MM.1S (cell line): ENCODE data around the gene NTN1.

Experiments
- EZH2 ChIP-seq: fragments of 300-600 bp; sonication (generic); optimal IDR thresholded peaks from 2 replicates; pipeline ENCODE3; 2017; ENCODE audit warnings: low read depth, mild to moderate bottlenecking, antibody characterized with exemption, low read length, mixed read lengths
- TF ChIP-seq, protein P1 (sequence below): fragments of 300-600 bp; sonication (generic); IDR thresholded peaks from 2 replicates; pipeline ENCODE4 v1.5.1; 2016; ENCODE audit warnings: antibody characterized with exemption, low read length, mixed read lengths

GRCh38 chr17:9206741-9207332 is 185.5 kb downstream of the NTN1 start:
- TF ChIP-seq, protein P1, sequence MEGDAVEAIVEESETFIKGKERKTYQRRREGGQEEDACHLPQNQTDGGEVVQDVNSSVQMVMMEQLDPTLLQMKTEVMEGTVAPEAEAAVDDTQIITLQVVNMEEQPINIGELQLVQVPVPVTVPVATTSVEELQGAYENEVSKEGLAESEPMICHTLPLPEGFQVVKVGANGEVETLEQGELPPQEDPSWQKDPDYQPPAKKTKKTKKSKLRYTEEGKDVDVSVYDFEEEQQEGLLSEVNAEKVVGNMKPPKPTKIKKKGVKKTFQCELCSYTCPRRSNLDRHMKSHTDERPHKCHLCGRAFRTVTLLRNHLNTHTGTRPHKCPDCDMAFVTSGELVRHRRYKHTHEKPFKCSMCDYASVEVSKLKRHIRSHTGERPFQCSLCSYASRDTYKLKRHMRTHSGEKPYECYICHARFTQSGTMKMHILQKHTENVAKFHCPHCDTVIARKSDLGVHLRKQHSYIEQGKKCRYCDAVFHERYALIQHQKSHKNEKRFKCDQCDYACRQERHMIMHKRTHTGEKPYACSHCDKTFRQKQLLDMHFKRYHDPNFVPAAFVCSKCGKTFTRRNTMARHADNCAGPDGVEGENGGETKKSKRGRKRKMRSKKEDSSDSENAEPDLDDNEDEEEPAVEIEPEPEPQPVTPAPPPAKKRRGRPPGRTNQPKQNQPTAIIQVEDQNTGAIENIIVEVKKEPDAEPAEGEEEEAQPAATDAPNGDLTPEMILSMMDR = no peak
- no peak for TF ChIP-seq EZH2
